ENCODE results near the gene MAGI1. TPM values are rescaled to one million over a fixed set of nuclear protein-coding genes. Genes with fewer than 3 reads are reported as not detected.
A peak's percentile ranks its signal among the peaks of the same experiment; 100 is the strongest.

Gene MAGI1
- polyA plus RNA-seq, 1 of the 3 experiments (the other 2 are of a cell fraction) = 10.3 TPM

GRCh38 chr3:65952842-65953241 lies 85.9 kb downstream of the MAGI1 start:
- Histone ChIP-seq H3K4me1 (ENCODE audit: control insufficient read depth in 1 of 2, insufficient read depth in 2 of 2, low read depth in 1 of 2, low read length in 1 of 2) (peaks cover 6 to 55% of the 10 kb centered on the region in 2 experiments), H3K9ac (no peak overlapping the region; the same call in 1 of the 2 replicates), H3K4me2 (peak overlapping the region; percentile 62; the same call in 1 of the 2 replicates), H3K27me3 (ENCODE audit: insufficient read depth) (no peaks in the 10 kb centered on the region), H4K20me1 (ENCODE audit: insufficient read depth) (no peaks in the 10 kb centered on the region), H3K9me3 (no peaks in the 10 kb centered on the region), H3K79me2 (ENCODE audit: insufficient read depth) (peaks cover 89% of the 10 kb centered on the region), H3K4me3 (ENCODE audit: low read depth in 2 of 2, low read length in 1 of 2) (no peak overlapping the region), H3K9me2 (no peaks in the 10 kb centered on the region), H3F3A (replicated peaks; ENCODE audit: insufficient read depth) (peaks cover 32% of the 10 kb centered on the region), H2AFZ (ENCODE audit: low read depth) (no peak overlapping the region), H3K27ac (ENCODE audit: low read depth in 2 of 2, low read length in 1 of 2) (peak overlapping the region in 1 of 2 experiments; percentile 96; a peak in 2 of 4 replicates), H3K36me3 (replicated peaks in 1 of 2; ENCODE audit: control insufficient read depth in 1 of 2, insufficient read depth in 2 of 2, low read length in 1 of 2) (no peaks in the 10 kb centered on the region)
- POLR2A ChIA-PET = no interaction called here
- DNase-seq = no peak
- TF ChIP-seq MEF2A (IDR thresholded peaks at IDR 0.05; ENCODE audit: borderline replicate concordance, low read depth) (no peak), GATA2 (CRISPR knock-in tag; IDR thresholded peaks at IDR 0.05) (no peak), TAF1 (IDR thresholded peaks at IDR 0.05; ENCODE audit: borderline replicate concordance, low read depth, low read length) (no peak), RFX5 (IDR thresholded peaks at IDR 0.05; ENCODE audit: low read length) (no peak), EP300 (IDR thresholded peaks at IDR 0.05; ENCODE audit: borderline replicate concordance in 1 of 2, low read depth in 1 of 2, low read length in 1 of 2) (no peak)
- TF ChIP-seq, protein P1, sequence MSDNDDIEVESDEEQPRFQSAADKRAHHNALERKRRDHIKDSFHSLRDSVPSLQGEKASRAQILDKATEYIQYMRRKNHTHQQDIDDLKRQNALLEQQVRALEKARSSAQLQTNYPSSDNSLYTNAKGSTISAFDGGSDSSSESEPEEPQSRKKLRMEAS (IDR thresholded peaks at IDR 0.05; ENCODE audit: low read depth) = no peak
- CTCF ChIA-PET = interaction anchor here (0.6 kb wide), 1 partner anchor 92 kb away, joined by 4 read pairs; no protein-coding TSS in a partner anchor
- 84% methylated on average over 1 of the region's 1 CpG for WGBS (ENCODE audit: low lambda C conversion rate)

DNA sequence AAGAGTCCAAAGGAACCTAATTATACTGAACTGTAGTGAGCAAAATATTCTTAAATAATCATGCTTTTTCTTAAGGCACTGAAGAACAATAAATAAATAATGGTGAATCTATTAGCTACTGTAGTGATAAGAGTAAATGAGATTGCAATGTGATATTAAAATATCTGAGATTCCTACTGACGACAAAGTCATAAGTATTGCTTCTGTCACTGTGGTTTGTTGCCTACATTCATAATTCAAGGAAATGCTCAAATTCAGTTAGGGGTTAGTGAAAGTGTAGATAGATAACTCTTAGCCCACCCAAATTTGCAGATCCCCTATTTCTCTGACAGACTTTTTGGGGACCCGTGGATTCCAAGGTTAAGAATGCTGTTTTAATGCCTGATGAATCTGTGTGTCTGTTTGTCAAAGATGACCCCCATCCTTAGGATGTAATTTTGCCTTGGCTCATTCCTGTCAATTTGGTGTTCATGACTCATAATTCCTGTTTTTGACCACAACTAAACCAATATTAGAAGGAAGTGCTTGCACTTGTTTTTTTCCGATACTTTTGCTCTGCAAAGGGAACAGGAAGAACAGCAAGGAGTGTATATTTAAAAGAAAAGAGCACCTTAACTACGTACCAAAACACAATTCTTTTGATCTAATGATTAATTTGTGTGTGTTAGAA lies 86.7 kb downstream of the MAGI1 start:
- H3K4me2 ChIP-seq = peak overlapping the region; percentile 49
- H3K9ac ChIP-seq = no peak overlapping the region
- H3K27me3 ChIP-seq (ENCODE audit: insufficient read depth) = no peaks in the 10 kb centered on the region
- ChIA-PET POLR2A (no interaction called here), CTCF (no interaction called here)
- no peaks in the 10 kb centered on the region for H4K20me1 ChIP-seq (ENCODE audit: insufficient read depth)
- H3K36me3 ChIP-seq (replicated peaks in 1 of 2; ENCODE audit: control insufficient read depth in 1 of 2, insufficient read depth in 2 of 2, low read length in 1 of 2) = no peaks in the 10 kb centered on the region
- peaks cover 33% of the 10 kb centered on the region for H3F3A ChIP-seq (replicated peaks; ENCODE audit: insufficient read depth)
- peak overlapping the region in 1 of 2 experiments; percentile 96; a peak in 2 of 4 replicates for H3K27ac ChIP-seq (ENCODE audit: low read depth in 2 of 2, low read length in 1 of 2)
- TF ChIP-seq, protein P2, sequence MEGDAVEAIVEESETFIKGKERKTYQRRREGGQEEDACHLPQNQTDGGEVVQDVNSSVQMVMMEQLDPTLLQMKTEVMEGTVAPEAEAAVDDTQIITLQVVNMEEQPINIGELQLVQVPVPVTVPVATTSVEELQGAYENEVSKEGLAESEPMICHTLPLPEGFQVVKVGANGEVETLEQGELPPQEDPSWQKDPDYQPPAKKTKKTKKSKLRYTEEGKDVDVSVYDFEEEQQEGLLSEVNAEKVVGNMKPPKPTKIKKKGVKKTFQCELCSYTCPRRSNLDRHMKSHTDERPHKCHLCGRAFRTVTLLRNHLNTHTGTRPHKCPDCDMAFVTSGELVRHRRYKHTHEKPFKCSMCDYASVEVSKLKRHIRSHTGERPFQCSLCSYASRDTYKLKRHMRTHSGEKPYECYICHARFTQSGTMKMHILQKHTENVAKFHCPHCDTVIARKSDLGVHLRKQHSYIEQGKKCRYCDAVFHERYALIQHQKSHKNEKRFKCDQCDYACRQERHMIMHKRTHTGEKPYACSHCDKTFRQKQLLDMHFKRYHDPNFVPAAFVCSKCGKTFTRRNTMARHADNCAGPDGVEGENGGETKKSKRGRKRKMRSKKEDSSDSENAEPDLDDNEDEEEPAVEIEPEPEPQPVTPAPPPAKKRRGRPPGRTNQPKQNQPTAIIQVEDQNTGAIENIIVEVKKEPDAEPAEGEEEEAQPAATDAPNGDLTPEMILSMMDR (IDR thresholded peaks at IDR 0.05) = no peak
- peak; percentile 47 for TF ChIP-seq TCF12 (IDR thresholded peaks at IDR 0.05)
- TF ChIP-seq TAF1 (IDR thresholded peaks at IDR 0.05; ENCODE audit: borderline replicate concordance, low read depth, low read length) = no peak
- peak; percentile 61 for TF ChIP-seq PBX3 (IDR thresholded peaks at IDR 0.05)
- TF ChIP-seq JUND (IDR thresholded peaks at IDR 0.05) = peak; percentile 52
- TF ChIP-seq FOSL2 (IDR thresholded peaks at IDR 0.05; ENCODE audit: borderline replicate concordance, low read depth) = peak; percentile 53; the same call in 1 of the 2 replicates
- no peak overlapping the region for H2AFZ ChIP-seq (ENCODE audit: low read depth)
- no peaks in the 10 kb centered on the region for H3K9me3 ChIP-seq
- 41% methylated on average over 4 of the region's 4 CpGs for WGBS (ENCODE audit: low lambda C conversion rate)
- H3K79me2 ChIP-seq (ENCODE audit: insufficient read depth) = peaks cover 89% of the 10 kb centered on the region
- peaks cover 6 to 55% of the 10 kb centered on the region in 2 experiments for H3K4me1 ChIP-seq (ENCODE audit: control insufficient read depth in 1 of 2, insufficient read depth in 2 of 2, low read depth in 1 of 2, low read length in 1 of 2)
- no peaks in the 10 kb centered on the region for H3K9me2 ChIP-seq
- H3K4me3 ChIP-seq (ENCODE audit: low read depth in 2 of 2, low read length in 1 of 2) = no peak overlapping the region
- DNase-seq = no peak

All from SK-N-SH (cell line).